ENCODE measurements around the gene ZNF502.

GRCh38 chr3:44771424-44772098, 59.1 kb downstream of the ZNF502 start:
- no peak for TF ChIP-seq CTCF (IDR thresholded peaks at IDR 0.05)
- TF ChIP-seq POLR2A (IDR thresholded peaks at IDR 0.05) = no peak
